ENCODE results near the gene SGO2.

SGO2 gene

DNA sequence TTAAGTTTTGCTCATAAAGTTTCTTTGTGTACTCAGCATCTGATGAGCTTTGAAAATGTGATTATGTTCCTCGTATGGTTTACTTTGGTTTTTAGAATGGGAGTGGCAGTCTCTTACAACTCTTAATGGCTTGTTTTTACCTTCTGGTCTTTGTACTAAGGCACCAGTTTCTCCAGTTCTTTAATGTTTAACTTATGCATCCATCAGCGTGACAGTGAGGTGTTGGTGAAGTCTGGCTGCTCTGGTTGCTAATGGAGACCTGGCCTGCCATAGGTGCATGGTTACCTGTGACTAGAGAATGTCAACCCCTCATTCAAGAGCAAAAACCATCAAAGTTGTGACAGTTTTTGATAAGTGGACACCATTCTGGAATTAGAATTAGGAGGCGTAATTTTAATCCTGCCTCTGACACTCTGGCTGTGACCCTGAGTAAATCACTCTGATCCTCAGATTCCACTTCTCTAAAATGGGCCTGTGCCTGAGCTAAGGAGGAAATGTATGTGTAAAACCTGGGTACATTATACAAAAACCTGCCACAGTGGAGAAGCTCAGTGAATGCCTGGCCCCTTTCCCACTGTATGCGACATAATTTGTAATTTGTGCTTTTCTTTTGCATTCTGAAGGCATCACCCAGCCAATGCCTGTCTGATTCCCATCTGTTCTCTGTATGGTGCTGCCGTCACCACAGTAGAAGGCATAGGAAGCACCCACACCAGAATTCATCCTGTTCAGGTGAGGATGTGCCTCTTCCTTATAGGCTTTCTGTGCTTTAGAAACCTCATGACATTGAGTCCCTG lies 71.0 kb downstream of the SGO2 start:
- Histone ChIP-seq H3K27me3 (ENCODE audit: insufficient read depth, low read depth, severe bottlenecking) (no peaks in the 10 kb centered on the region), H3K9me3 (ENCODE audit: severe bottlenecking) (no peaks in the 10 kb centered on the region), H3K36me3 (no peaks in the 10 kb centered on the region), H3K4me3 (ENCODE audit: low read depth, low read length) (no peak overlapping the region), H3K27ac (no peak overlapping the region)
- TF ChIP-seq, protein P1, sequence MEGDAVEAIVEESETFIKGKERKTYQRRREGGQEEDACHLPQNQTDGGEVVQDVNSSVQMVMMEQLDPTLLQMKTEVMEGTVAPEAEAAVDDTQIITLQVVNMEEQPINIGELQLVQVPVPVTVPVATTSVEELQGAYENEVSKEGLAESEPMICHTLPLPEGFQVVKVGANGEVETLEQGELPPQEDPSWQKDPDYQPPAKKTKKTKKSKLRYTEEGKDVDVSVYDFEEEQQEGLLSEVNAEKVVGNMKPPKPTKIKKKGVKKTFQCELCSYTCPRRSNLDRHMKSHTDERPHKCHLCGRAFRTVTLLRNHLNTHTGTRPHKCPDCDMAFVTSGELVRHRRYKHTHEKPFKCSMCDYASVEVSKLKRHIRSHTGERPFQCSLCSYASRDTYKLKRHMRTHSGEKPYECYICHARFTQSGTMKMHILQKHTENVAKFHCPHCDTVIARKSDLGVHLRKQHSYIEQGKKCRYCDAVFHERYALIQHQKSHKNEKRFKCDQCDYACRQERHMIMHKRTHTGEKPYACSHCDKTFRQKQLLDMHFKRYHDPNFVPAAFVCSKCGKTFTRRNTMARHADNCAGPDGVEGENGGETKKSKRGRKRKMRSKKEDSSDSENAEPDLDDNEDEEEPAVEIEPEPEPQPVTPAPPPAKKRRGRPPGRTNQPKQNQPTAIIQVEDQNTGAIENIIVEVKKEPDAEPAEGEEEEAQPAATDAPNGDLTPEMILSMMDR (IDR thresholded peaks at IDR 0.05; ENCODE audit: low read depth, low read length): no peak
- no peak for DNase-seq

DNA sequence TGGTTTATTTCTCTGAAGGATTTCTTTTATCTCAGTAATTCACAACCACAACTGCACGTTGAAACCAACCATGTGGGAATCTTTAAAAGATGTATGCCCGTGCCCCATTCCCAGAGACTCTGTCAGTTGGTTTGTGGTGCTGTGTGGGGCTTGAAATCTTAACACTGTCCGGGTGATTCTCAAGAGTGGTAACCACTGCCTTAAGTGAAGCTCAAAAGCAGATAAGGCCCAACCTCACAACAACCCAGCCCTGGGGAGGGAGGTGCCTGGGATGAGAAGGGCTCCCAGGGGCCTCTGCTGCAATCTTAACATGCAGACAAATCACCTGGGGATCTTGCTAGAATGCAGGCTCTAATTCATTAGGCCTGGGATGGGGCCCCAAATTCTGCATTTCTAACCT lies 73.2 kb downstream of the SGO2 start:
- Histone ChIP-seq H3K27ac (no peak overlapping the region), H3K4me3 (ENCODE audit: low read depth, low read length) (no peak overlapping the region), H3K9me3 (ENCODE audit: severe bottlenecking) (no peaks in the 10 kb centered on the region), H3K36me3 (no peaks in the 10 kb centered on the region), H3K27me3 (ENCODE audit: insufficient read depth, low read depth, severe bottlenecking) (no peaks in the 10 kb centered on the region)
- TF ChIP-seq, protein P1 (IDR thresholded peaks at IDR 0.05; ENCODE audit: low read depth, low read length): no peak
- DNase-seq: no peak

DNA sequence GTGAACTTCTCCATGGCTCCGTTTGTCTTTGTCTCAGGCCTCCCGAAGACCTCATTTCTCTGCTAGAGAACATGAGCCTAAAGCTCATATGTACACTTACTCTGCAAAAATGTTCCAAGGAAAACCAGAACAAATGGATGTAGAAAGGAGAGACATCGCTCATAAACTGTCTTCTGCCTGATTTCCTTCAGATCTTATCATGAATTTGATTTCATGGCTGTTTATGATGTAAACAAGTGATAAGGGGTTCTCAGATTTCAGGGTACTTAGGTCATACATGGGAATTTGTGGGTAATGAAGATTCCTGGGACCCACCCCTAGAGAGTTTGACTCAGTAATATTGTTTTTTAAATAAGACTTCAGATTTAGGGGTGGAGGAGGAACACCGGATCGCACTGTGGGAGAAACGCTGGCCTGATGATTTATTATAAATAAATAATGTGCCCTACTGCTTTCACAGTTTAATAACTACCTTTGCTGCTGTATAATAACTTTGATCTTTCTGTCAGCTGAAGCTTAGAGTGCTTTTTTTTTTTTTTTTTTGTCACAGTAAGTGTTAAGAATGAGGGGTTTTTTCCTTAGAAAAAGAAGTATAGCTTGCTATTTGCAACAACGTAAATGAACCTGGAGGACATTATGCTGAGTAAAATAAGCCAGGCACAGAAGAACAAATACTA lies 74.7 kb downstream of the SGO2 start:
- Histone ChIP-seq H3K27ac (no peak overlapping the region), H3K27me3 (ENCODE audit: insufficient read depth, low read depth, severe bottlenecking) (no peaks in the 10 kb centered on the region), H3K9me3 (ENCODE audit: severe bottlenecking) (no peaks in the 10 kb centered on the region), H3K4me3 (ENCODE audit: low read depth, low read length) (no peak overlapping the region), H3K36me3 (no peaks in the 10 kb centered on the region)
- TF ChIP-seq, protein P1 (IDR thresholded peaks at IDR 0.05; ENCODE audit: low read depth, low read length): no peak
- DNase-seq: no peak

DNA sequence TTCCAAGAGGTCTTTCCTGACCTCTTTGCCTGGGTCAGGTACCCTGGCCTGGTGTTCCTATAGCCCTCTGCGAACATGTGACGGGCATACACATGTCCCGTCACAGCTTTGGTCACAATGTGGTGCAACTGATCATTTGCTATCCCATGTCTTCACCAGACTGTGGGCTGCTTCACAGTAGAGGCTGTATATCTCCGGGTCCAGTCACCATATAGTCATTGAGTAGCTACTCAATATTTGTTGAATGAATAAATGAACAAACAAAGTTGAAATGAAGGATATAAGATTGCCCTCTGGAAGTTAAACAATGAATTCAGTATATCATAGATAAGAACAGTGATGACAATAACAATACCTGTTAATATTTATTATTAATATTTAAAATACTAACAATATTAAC lies 76.6 kb downstream of the SGO2 start:
- DNase-seq: no peak
- Histone ChIP-seq H3K36me3 (no peaks in the 10 kb centered on the region), H3K27me3 (ENCODE audit: insufficient read depth, low read depth, severe bottlenecking) (no peaks in the 10 kb centered on the region), H3K27ac (no peak overlapping the region), H3K4me3 (ENCODE audit: low read depth, low read length) (no peak overlapping the region), H3K9me3 (ENCODE audit: severe bottlenecking) (no peaks in the 10 kb centered on the region)
- TF ChIP-seq, protein P1 (IDR thresholded peaks at IDR 0.05; ENCODE audit: low read depth, low read length): no peak

DNA sequence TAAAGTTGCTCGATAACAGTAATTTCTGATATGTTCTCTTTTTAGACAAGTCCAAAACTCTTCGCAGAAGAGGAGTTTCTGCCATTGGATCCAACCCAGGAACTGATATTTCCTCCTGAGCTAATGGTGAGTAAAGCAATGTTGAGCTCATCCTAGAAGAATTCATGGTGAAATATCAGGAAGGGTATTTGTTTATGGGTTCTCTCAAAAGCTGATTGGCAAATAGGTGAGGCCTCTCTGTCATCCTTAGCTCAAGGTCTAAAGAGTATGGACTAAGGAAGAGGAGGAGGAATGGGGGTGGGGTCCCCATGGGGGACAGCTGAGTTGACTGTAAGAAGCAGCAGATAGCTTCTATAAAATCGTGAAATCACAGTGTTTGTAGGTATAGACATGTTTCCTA lies 78.0 kb downstream of the SGO2 start:
- no peaks in the 10 kb centered on the region for H3K27me3 ChIP-seq (ENCODE audit: insufficient read depth, low read depth, severe bottlenecking)
- no peaks in the 10 kb centered on the region for H3K36me3 ChIP-seq
- TF ChIP-seq, protein P1 (IDR thresholded peaks at IDR 0.05; ENCODE audit: low read depth, low read length): no peak
- DNase-seq: no peak
- H3K4me3 ChIP-seq (ENCODE audit: low read depth, low read length): no peak overlapping the region
- no peaks in the 10 kb centered on the region for H3K9me3 ChIP-seq (ENCODE audit: severe bottlenecking)
- H3K27ac ChIP-seq: no peak overlapping the region

Data from WERI-Rb-1 (cell line).